ENCODE data around the gene TBP. TPM values are rescaled to one million over a fixed set of nuclear protein-coding genes. Genes with fewer than 3 reads are reported as not detected.
"Not testable (repeated sequence)": the region's sequence is repeated elsewhere in the genome, so short reads cannot be mapped to it uniquely, and the experiment has no call there.

TBP gene
- 6.8 and 11.0 TPM in 2 replicates for total RNA-seq

GRCh38 chr6:170554013-170554795, at the start of gene TBP:
Gene TBP, plus strand, starts transcription at chr6:170554369. Its CDS starts 2,661 bp downstream, at chr6:170557030.
- peak; percentile 98 for DNase-seq (ENCODE audit: low read depth)

- no peak for DNase-seq (ENCODE audit: low read depth)
Measured at GRCh38 chr6:170504479-170504878, 49.7 kb upstream of the TBP start.

DNA sequence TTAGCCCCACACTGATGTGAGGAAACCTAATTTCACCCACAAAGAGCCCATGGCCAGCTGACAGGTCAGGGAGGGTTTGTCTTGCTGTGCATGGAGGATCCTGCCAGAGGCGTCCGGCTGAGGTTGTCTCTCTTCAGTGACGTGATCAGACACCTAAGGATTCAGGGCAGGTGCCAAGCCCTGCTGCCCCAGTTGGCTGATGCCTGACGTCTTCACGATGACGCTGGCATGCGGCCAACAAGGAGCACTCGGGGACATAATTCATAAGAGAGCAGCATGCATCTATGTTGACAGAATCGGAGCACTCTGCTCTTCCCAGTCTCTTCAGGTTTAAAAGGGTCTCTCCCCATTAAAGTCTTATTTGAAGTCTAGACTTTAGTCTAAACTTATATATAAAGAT, 48.9 kb upstream of the TBP start:
- DNase-seq (ENCODE audit: low read depth), result no peak

DNA sequence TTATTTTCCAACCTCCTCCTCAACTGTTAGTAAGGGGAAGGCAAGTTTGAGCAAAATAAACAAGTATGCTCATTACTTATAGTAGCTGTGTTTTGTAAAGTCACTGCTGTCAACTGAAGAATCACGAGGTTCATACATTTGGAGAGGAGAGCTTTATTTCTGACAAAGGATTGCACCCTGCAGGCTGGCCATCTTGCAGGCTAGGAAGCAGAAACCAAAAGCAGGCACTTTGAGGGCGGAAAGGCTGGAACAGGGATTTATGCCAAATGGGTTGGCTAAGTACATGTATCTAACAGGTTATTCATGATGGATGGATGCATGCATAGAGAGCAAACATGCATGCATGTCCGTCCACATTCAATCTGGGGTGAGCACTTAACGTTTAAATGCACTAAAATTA, 47.7 kb upstream of the TBP start:
- no peak for DNase-seq (ENCODE audit: low read depth)

GRCh38 chr6:170507728-170508127, 46.4 kb upstream of the TBP start:
- not testable (repeated sequence) for DNase-seq (ENCODE audit: low read depth)

- DNase-seq (ENCODE audit: low read depth), result not testable (repeated sequence)
Measured at GRCh38 chr6:170508275-170508674, 45.9 kb upstream of the TBP start.

DNA sequence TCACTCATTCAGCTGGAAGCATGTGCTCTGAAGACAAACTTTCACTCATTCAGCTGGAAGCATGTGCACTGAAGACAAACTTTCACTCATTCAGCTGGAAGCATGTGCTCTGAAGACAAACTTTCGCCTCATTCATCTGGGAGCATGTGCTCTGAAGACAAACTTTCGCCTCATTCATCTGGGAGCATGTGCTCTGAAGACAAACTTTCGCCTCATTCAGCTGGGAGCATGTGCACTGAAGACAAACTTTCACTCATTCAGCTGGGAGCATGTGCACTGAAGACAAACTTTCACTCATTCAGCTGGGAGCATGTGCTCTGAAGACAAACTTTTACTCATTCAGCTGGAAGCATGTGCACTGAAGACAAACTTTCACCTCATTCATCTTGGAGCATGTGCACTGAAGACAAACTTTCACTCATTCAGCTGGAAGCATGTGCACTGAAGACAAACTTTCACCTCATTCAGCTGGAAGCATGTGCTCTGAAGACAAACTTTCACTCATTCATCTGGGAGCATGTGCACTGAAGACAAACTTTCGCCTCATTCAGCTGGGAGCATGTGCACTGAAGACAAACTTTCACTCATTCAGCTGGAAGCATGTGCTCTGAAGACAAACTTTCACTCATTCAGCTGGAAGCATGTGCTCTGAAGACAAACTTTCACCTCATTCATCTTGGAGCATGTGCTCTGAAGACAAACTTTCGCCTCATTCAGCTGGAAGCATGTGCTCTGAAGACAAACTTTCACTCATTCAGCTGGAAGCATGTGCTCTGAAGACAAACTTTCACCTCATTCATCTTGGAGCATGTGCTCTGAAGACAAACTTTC, 45.1 kb upstream of the TBP start:
- not testable (repeated sequence) for DNase-seq (ENCODE audit: low read depth)

DNA sequence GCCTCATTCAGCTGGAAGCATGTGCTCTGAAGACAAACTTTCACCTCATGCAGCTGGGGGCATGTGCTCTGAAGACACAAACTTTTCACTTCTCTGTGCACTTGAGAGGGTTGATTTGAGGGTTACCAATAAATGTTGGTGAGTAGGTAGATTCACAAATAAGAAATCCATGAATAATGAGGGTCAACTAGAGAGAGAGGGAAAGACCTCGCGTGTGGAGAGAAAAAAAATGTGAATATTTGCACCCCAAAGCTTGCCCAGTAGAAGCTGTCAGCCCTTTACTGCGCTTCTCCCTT, 44.5 kb upstream of the TBP start:
- no peak for DNase-seq (ENCODE audit: low read depth)

GRCh38 chr6:170510631-170511030, 43.5 kb upstream of the TBP start:
- DNase-seq (ENCODE audit: low read depth), result no peak

DNA sequence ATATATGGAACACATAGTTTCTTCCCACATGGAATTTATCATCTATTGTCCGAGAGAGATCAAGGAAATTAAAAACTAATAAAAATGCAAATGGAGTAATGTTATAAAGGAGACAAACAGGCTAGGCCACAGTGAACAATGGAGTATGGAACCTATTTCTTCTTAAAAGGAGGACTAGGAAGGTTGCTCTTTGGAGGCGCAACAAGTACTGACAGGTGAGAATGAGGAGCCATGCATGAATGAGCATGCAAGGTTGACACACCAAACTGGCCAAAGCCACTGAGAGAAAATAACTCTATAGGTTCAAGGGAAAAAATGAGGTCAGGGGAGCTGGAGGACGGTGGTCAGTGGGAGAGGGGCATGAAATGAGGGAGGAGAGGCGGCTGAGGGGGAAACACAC, 41.9 kb upstream of the TBP start:
- DNase-seq (ENCODE audit: low read depth), result no peak

DNA sequence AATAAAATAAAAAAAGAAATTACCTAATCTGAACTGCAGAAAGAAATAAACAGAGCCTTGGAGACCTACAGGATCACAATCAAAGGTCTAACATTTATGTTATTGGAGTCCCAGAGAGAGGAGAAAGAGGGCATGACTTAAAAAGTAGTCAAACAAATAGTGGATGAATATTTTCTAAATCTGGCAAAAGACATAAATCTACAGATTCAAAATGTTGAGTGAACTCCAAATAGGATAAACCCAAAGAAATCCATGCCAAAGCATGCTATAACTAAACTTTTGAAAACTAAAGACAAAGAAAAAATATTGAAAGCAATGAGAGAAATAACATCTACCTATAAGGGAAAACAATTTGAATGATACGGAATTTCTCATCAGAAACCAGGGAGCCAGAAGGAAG, 39.3 kb upstream of the TBP start:
- DNase-seq (ENCODE audit: low read depth), result no peak

DNA sequence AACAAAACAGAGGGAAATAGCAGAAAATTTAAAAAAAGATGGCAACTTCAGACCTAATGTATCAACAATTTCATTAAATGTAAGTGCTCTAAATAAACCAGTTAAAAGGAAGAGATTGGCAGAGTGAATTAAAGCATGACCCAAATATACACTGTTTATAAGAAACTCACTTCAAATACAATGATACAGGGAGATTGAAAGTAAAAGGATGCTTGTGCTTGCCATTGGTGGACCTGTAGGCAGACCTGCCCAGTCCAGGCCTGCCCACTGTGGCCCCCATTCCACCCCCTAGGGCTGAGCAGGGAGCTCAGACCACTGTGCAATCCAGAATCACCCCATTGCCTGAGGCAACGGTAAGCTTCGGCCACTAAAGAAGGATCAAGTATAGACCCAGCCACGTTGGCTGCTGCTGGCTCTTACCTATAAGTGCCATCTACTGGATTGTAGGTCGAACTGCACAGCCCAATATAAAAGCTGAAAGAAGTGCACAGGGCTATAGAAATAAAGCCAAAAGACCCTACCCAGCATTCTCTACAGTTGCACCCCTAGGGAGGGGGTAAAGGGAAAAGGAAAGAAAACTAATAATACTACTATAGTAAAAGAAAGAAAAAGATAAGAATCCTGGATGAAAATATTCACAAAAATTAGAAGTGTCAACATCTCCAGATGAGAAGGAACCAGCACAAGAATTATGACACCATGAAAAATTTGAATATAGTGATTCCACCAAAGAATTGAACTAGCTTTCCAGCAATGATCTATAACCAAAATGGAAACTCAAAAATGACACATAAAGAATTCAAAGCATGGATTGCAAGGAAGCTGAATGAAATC, 37.2 kb upstream of the TBP start:
- DNase-seq (ENCODE audit: low read depth), result peak; percentile 71

- peak; percentile 4 for DNase-seq (ENCODE audit: low read depth)
Measured at GRCh38 chr6:170522565-170523183, 31.5 kb upstream of the TBP start.

DNA sequence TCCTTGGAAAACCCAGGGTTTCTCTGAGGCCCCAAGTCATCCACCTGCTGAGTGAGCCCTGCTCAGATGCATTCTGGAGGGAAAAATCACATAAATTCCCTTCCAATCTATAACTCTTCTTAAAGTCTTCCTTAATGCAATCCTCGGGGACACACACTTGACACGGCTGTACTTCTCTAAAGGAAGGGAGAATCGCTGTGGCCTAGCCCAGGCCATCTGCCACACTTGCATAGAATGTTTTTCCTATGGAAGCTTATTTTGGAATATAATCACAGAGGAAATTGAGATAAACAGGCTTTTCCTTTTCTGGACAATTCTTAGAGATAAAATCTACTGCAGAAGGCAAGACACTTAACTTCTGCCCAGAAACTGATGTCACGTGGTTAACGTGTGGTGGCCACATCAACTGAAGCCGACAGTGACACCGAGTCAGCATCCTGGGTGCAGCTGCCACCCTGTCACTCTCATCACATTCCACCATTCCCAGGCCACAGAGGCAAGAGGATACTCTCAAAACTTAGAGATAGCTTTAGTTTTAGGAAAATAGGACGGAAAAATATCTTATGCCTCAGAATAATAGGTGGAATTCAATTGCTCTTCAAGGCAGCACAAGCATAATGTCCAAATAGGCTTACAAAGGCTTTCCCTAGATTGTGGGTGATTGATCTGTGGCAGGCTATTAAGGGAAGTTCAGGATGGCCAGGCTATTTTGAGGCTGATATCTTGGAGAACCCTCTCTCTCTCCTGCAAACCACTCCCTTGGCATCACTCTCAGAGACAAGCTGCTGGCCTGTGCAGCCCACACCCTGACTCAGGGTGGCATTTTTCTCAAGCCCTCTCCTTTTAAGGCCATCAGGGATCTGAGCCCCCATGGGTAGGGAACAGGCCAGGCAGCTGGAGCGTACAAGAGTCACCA, 30.7 kb upstream of the TBP start:
- DNase-seq (ENCODE audit: low read depth), result no peak

DNA sequence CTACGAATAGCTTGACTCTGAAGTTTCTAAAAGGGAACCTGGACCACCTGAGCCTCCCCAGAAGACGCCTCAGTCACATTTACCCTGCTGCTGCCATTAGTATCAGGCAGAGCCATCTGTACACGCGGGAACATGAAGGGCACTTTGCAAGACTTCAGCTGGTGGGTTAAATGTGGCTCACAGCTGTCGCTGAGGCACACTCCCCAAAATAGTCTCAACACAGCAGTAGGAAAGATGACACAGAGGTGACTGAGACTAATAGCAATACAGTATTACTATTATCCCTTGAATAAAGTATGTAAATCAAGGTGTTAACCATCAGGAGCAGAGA, 30.0 kb upstream of the TBP start:
- DNase-seq (ENCODE audit: low read depth), result no peak

- no peak for DNase-seq (ENCODE audit: low read depth)
Measured at GRCh38 chr6:170525795-170526194, 28.4 kb upstream of the TBP start.

- DNase-seq (ENCODE audit: low read depth), result not testable (repeated sequence)
Measured at GRCh38 chr6:170527995-170528394, 26.2 kb upstream of the TBP start.

GRCh38 chr6:170529839-170530469, 24.2 kb upstream of the TBP start:
- DNase-seq (ENCODE audit: low read depth), result peak; percentile 55

- DNase-seq (ENCODE audit: low read depth), result no peak
Measured at GRCh38 chr6:170532867-170533488, 21.2 kb upstream of the TBP start.

DNA sequence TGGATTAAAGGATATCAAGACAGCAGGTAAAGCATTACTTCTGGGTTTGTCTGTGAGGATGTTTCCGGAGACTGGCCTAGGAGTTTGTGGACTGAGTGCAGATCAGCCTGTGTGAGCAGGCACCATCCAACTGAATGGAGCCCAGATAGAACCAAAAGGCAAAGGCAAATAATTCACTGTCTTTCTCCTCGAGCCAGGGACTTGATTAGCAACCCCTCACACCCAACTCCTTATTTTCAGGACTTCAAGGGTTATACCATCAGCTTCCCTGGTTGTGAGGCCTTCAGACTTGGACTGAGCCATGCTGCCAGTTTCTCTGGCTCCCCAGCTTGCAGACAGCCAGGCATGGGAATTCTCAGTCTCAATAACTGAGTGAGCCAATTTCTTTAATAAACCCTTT, 20.4 kb upstream of the TBP start:
- no peak for DNase-seq (ENCODE audit: low read depth)

Measured in renal cortical epithelial cell (primary cell).